Epithelial cell of proximal tubule (primary cell): Measurements from ENCODE around the gene ITSN2. TPM values are rescaled to one million over a fixed set of nuclear protein-coding genes. Genes with fewer than 3 reads are reported as not detected.

Experiments used
- DNase-seq: peaks from one replicate; pipeline ENCODE4 v3.0.0-alpha.2; 2011; ENCODE audit warnings: low read depth
- H3K4me3 ChIP-seq: 2 replicates; pipeline ENCODE4 v1.5.1; 2011; ENCODE audit warnings: low read depth, mild to moderate bottlenecking, low read length
- CTCF ChIP-seq: conservative IDR thresholded peaks from 2 replicates; pipeline ENCODE4 v1.5.1; 2012; ENCODE audit warnings: low read depth, mild to moderate bottlenecking, low read length
- total RNA-seq: library from RNA; depleted of rRNA; stranded (reverse); fragments of >200 nt; gene quantifications from 2 replicates; pipeline ENCODE4 v1.2.3, GENCODE V29; 2015

The ITSN2 gene
- total RNA-seq, 1 donor from 2014 or later = 14.1 TPM

- no peak for TF ChIP-seq CTCF
- DNase-seq = no peak
Measured at GRCh38 chr2:24160761-24161160, 199.6 kb downstream of the ITSN2 start.

GRCh38 chr2:24159708-24160107, 200.6 kb downstream of the ITSN2 start:
- TF ChIP-seq CTCF = no peak
- H3K4me3 ChIP-seq = no peak overlapping the region
- no peak for DNase-seq

More at GRCh38 chr2:24160761-24161160, 199.6 kb downstream of the ITSN2 start:
- no peak overlapping the region for H3K4me3 ChIP-seq

GRCh38 chr2:24158131-24158530, 202.2 kb downstream of the ITSN2 start:
- no peak for DNase-seq
- no peak overlapping the region for H3K4me3 ChIP-seq
- TF ChIP-seq CTCF = no peak

- TF ChIP-seq CTCF = no peak
- no peak for DNase-seq
- no peak overlapping the region for H3K4me3 ChIP-seq
Measured at GRCh38 chr2:24153478-24153877, 206.9 kb downstream of the ITSN2 start.

Other genes starting within 250 kb of the ITSN2 start
- not detected in 2 replicates for gene PFN4, start 237.2 kb downstream of the ITSN2 start, total RNA-seq
- gene FAM228B, start 237.1 kb downstream of the ITSN2 start, total RNA-seq = 2.7 and 4.8 TPM in 2 replicates
- 0.43 TPM in 1 of 2 replicates, not detected in the other for gene FAM228A, start 185.5 kb downstream of the ITSN2 start, total RNA-seq
- 3.5 and 11.0 TPM in 2 replicates for gene NCOA1, start 130.7 kb upstream of the ITSN2 start, total RNA-seq